Vagina (tissue), 2 donors: ENCODE measurements around the gene VTI1A. TPM values are rescaled to one million over a fixed set of nuclear protein-coding genes. Genes with fewer than 3 reads are reported as not detected.

Source experiments
- DNase-seq, 2 donors: peaks; one replicate each; pipeline ENCODE4 v3.0.0-alpha.2; 2017; ENCODE audit errors: extremely low spot score in 2 of 2
- H3K27ac ChIP-seq: fragments of 200-600 bp; sonication (generic); one replicate; pipeline ENCODE4 v1.5.1; 2019
- H3K27me3 ChIP-seq: fragments of 200-600 bp; sonication (generic); one replicate; pipeline ENCODE4 v1.5.1; 2019
- H3K36me3 ChIP-seq, 2 donors: fragments of 200-600 bp; sonication (generic); one replicate each; pipeline ENCODE4 v1.5.1; 2017 to 2019
- H3K4me1 ChIP-seq: fragments of 200-600 bp; sonication (generic); one replicate; pipeline ENCODE4 v1.5.1; 2019
- H3K4me3 ChIP-seq, 2 donors: fragments of 200-600 bp; sonication (generic); 1 replicate in 1 of 2; 2 replicates in 1 of 2; pipeline ENCODE4 v1.5.1; 2016 to 2019
- H3K9me3 ChIP-seq: fragments of 200-600 bp; sonication (generic); one replicate; pipeline ENCODE4 v1.5.1; 2019
- POLR2A ChIP-seq, 2 donors: fragments of 450-650 bp; IDR thresholded peaks; one replicate each; pipeline ENCODE4 v1.6.1; 2017; ENCODE audit warnings: antibody characterized with exemption in 2 of 2, mild to moderate bottlenecking in 2 of 2, moderate library complexity in 2 of 2
- POLR2AphosphoS5 ChIP-seq, 2 donors: sonication (generic); formaldehyde crosslinking; IDR thresholded peaks; one replicate each; pipeline ENCODE4 v1.9.0; 2017; ENCODE audit warnings: antibody characterized with exemption in 2 of 2, mild to moderate bottlenecking in 2 of 2, low read depth in 1 of 2; ENCODE audit not compliant: insufficient read depth in 1 of 2
- intact Hi-C: fragments of 100-400 bp; cut with DNase I; formaldehyde crosslinking; loops from one replicate; pipeline ENCODE4 v1.15.1; 2023
- total RNA-seq: library from RNA; depleted of rRNA; stranded (reverse); fragments of >200 nt; gene quantifications from one replicate; pipeline ENCODE4 v1.2.3, GENCODE V29; 2016
- TF ChIP-seq, protein P1 (sequence below), 3 experiments: fragments of 450-650 bp in 2 of 3; fragments of 200-600 bp in 1 of 3; sonication (generic) in 1 of 3; IDR thresholded peaks; one replicate each; pipeline ENCODE4 v1.5.1; 2017 to 2019; ENCODE audit warnings: antibody characterized with exemption in 3 of 3, mild to moderate bottlenecking in 2 of 3, moderate library complexity in 2 of 3

VTI1A gene
- total RNA-seq, 1 donor from 2014 or later: 49.1 TPM

DNA sequence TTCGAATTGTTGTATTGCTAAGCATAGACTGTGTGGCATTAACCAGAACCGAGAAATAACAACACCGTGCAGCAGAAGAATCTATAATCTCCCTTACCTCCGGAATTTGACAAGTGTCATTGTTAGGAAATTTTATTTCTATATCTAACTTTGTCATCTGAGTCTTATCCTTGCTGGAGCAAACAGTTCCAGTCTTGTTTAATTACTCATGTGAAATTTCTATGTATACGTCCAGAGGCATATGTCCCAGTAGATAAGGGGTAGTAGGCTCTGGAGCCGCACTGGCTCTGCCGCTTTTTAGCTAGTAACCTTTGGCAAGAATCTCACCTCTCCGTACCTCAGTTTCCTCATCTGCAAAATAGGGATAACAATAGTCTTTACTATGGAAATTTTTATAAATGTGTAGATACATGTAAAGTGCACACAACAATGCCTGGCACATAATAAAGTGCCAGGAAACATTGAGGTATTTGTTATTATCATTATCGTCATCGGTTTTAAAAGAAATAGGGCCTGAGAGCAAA lies 228.6 kb downstream of the VTI1A start:
- H3K4me1 ChIP-seq: no peaks in the 10 kb centered on the region
- TF ChIP-seq, protein P1, sequence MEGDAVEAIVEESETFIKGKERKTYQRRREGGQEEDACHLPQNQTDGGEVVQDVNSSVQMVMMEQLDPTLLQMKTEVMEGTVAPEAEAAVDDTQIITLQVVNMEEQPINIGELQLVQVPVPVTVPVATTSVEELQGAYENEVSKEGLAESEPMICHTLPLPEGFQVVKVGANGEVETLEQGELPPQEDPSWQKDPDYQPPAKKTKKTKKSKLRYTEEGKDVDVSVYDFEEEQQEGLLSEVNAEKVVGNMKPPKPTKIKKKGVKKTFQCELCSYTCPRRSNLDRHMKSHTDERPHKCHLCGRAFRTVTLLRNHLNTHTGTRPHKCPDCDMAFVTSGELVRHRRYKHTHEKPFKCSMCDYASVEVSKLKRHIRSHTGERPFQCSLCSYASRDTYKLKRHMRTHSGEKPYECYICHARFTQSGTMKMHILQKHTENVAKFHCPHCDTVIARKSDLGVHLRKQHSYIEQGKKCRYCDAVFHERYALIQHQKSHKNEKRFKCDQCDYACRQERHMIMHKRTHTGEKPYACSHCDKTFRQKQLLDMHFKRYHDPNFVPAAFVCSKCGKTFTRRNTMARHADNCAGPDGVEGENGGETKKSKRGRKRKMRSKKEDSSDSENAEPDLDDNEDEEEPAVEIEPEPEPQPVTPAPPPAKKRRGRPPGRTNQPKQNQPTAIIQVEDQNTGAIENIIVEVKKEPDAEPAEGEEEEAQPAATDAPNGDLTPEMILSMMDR (IDR thresholded peaks at IDR 0.05): no peak
- TF ChIP-seq POLR2A (IDR thresholded peaks at IDR 0.05) (no peak), POLR2AphosphoS5 (IDR thresholded peaks at IDR 0.05; ENCODE audit: insufficient read depth in 1 of 2, low read depth in 1 of 2) (no peak)

DNA sequence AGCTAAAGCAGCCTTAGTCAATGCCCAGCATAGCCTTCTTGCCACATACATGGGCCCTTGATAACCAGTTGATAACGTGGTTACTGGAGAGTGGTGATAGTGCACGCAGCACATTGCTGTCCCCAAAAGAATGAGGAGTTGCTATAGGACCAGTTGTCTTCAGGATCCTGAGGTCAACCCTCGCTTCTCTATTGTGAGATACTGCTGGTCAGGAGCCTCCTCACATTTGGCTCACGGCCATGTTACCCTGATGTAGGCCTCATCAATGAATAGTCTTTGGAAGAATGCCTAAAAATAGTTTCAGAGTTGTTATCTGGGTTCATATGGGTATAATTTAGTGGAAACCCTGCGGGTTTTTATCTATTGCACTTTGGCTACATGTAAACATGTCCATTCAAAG lies 230.7 kb downstream of the VTI1A start:
- no peak overlapping the region for H3K27ac ChIP-seq

More for the DNA sequence above, 228.6 kb downstream of the VTI1A start:
- intact Hi-C loops: no loop called here
- Histone ChIP-seq H3K4me3 (no peak overlapping the region), H3K9me3 (no peaks in the 10 kb centered on the region), H3K36me3 (no peaks in the 10 kb centered on the region), H3K27me3 (no peaks in the 10 kb centered on the region), H3K27ac (no peak overlapping the region)
- no peak for DNase-seq

GRCh38 chr10:112678581-112678980 lies 231.6 kb downstream of the VTI1A start:
- Histone ChIP-seq H3K4me1 (no peaks in the 10 kb centered on the region), H3K4me3 (no peak overlapping the region), H3K9me3 (no peaks in the 10 kb centered on the region), H3K36me3 (no peaks in the 10 kb centered on the region), H3K27ac (no peak overlapping the region), H3K27me3 (no peaks in the 10 kb centered on the region)
- TF ChIP-seq POLR2AphosphoS5 (IDR thresholded peaks at IDR 0.05; ENCODE audit: insufficient read depth in 1 of 2, low read depth in 1 of 2) (no peak), POLR2A (IDR thresholded peaks at IDR 0.05) (no peak)
- TF ChIP-seq, protein P1 (IDR thresholded peaks at IDR 0.05): no peak
- intact Hi-C loops: no loop called here
- DNase-seq: no peak

More for the DNA sequence above, 230.7 kb downstream of the VTI1A start:
- Histone ChIP-seq H3K4me1 (no peaks in the 10 kb centered on the region), H3K4me3 (no peak overlapping the region), H3K27me3 (no peaks in the 10 kb centered on the region), H3K9me3 (no peaks in the 10 kb centered on the region), H3K36me3 (no peaks in the 10 kb centered on the region)
- DNase-seq: no peak
- intact Hi-C loops: no loop called here
- no peak for TF ChIP-seq POLR2A (IDR thresholded peaks at IDR 0.05)
- TF ChIP-seq, protein P1 (IDR thresholded peaks at IDR 0.05): no peak
- TF ChIP-seq POLR2AphosphoS5 (IDR thresholded peaks at IDR 0.05; ENCODE audit: insufficient read depth in 1 of 2, low read depth in 1 of 2): no peak

GRCh38 chr10:112678987-112679386 lies 232.0 kb downstream of the VTI1A start:
- no peak for TF ChIP-seq POLR2A (IDR thresholded peaks at IDR 0.05)
- TF ChIP-seq, protein P1 (IDR thresholded peaks at IDR 0.05): no peak
- no peak for TF ChIP-seq POLR2AphosphoS5 (IDR thresholded peaks at IDR 0.05; ENCODE audit: insufficient read depth in 1 of 2, low read depth in 1 of 2)
- no peaks in the 10 kb centered on the region for H3K9me3 ChIP-seq
- DNase-seq: no peak
- intact Hi-C loops: no loop called here
- no peak overlapping the region for H3K27ac ChIP-seq
- no peaks in the 10 kb centered on the region for H3K27me3 ChIP-seq
- no peak overlapping the region for H3K4me3 ChIP-seq
- no peaks in the 10 kb centered on the region for H3K36me3 ChIP-seq
- no peaks in the 10 kb centered on the region for H3K4me1 ChIP-seq

GRCh38 chr10:112679392-112679791 lies 232.4 kb downstream of the VTI1A start:
- H3K36me3 ChIP-seq: no peaks in the 10 kb centered on the region
- intact Hi-C loops: no loop called here
- no peak overlapping the region for H3K4me3 ChIP-seq

More at GRCh38 chr10:112679392-112679791, 232.4 kb downstream of the VTI1A start:
- TF ChIP-seq, protein P1 (IDR thresholded peaks at IDR 0.05): no peak
- TF ChIP-seq POLR2A (IDR thresholded peaks at IDR 0.05): no peak
- TF ChIP-seq POLR2AphosphoS5 (IDR thresholded peaks at IDR 0.05; ENCODE audit: insufficient read depth in 1 of 2, low read depth in 1 of 2): no peak
- H3K27me3 ChIP-seq: no peaks in the 10 kb centered on the region
- no peaks in the 10 kb centered on the region for H3K4me1 ChIP-seq
- H3K27ac ChIP-seq: no peak overlapping the region
- H3K9me3 ChIP-seq: no peaks in the 10 kb centered on the region
- DNase-seq: no peak
